ENCODE measurements around the gene LEMD1.

LEMD1 gene

DNA sequence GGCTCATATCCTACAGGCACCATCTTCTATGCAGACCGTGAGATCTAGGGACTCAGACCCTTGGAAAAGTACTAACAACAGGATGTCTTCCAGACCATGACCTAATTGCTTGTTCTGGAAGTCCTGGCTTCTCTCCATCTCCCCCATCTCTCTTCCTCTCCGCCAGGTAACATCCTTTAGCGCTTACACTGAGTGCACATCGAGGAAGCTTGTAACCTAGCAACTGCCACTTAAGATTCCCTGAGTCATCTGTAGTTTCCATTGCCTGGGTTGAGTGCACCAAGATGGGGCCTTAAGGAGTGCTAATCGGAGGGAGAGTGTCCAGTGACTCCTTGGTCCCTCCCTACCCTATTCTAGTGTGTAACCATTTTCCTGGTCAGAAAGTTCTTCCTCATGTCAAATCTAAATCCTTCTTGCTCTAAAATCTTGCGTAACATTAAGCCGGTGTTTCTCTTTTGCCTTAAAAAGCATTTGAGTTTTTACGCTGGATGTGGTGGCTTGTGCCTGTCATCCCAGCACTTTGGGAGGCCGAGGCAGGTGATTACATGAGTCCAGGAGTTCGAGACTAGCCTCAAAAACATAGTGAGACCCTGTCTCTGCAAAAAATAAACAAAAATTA is 74.8 kb downstream of the LEMD1 start:
- TF ChIP-seq CTCF (conservative IDR thresholded peaks at IDR 0.05; ENCODE audit: low read length) = no peak
- no peak for DNase-seq (ENCODE audit: low read depth)
- no peak overlapping the region for H3K4me3 ChIP-seq (ENCODE audit: low read length)

GRCh38 chr1:205345761-205346160 is 76.1 kb downstream of the LEMD1 start:
- TF ChIP-seq CTCF (conservative IDR thresholded peaks at IDR 0.05; ENCODE audit: low read length) = no peak
- DNase-seq (ENCODE audit: low read depth) = no peak
- no peak overlapping the region for H3K4me3 ChIP-seq (ENCODE audit: low read length)

GRCh38 chr1:205344066-205344928 is 77.6 kb downstream of the LEMD1 start:
- no peak for TF ChIP-seq CTCF (conservative IDR thresholded peaks at IDR 0.05; ENCODE audit: low read length)
- no peak for DNase-seq (ENCODE audit: low read depth)
- no peak overlapping the region for H3K4me3 ChIP-seq (ENCODE audit: low read length)

GRCh38 chr1:205343431-205344065 is 78.3 kb downstream of the LEMD1 start:
- no peak overlapping the region for H3K4me3 ChIP-seq (ENCODE audit: low read length)
- no peak for DNase-seq (ENCODE audit: low read depth)
- peak; percentile 9 for TF ChIP-seq CTCF (conservative IDR thresholded peaks at IDR 0.05; ENCODE audit: low read length)

GRCh38 chr1:205342986-205343385 is 78.9 kb downstream of the LEMD1 start:
- H3K4me3 ChIP-seq (ENCODE audit: low read length) = no peak overlapping the region
- no peak for TF ChIP-seq CTCF (conservative IDR thresholded peaks at IDR 0.05; ENCODE audit: low read length)
- no peak for DNase-seq (ENCODE audit: low read depth)

- no peak for DNase-seq (ENCODE audit: low read depth)
- H3K4me3 ChIP-seq (ENCODE audit: low read length) = no peak overlapping the region
- TF ChIP-seq CTCF (conservative IDR thresholded peaks at IDR 0.05; ENCODE audit: low read length) = no peak
These were observed 81.2 kb downstream of the LEMD1 start for GRCh38 chr1:205340676-205341075.

Measured in AG10803 (cell line).